NT2/D1 (cell line): ENCODE measurements around the gene ITGBL1.

Source experiments
- SUZ12 ChIP-seq: IDR thresholded peaks from 2 replicates; pipeline ENCODE4 v1.6.1; 2011; ENCODE audit not compliant: insufficient read length, insufficient read depth; ENCODE audit errors: extremely low read depth
- YY1 ChIP-seq: IDR thresholded peaks from 2 replicates; pipeline ENCODE4 v1.6.1; 2011; ENCODE audit not compliant: insufficient read length, insufficient read depth
- ZNF274 ChIP-seq: IDR thresholded peaks from 2 replicates; pipeline ENCODE4 v1.6.1; 2011; ENCODE audit warnings: mild to moderate bottlenecking, low read depth, low read length

GRCh38 chr13:101627556-101627943, 175.1 kb downstream of the ITGBL1 start:
- TF ChIP-seq YY1: no peak
- TF ChIP-seq ZNF274: no peak
- TF ChIP-seq SUZ12: no peak
